NB4 (cell line): ENCODE results near the gene MYO6.

Experiments
- DNase-seq: peaks from one replicate; pipeline ENCODE4 v3.0.0; 2010; ENCODE audit warnings: low read depth
- H3K4me3 ChIP-seq: one replicate; pipeline ENCODE4 v1.5.1; 2011; ENCODE audit warnings: mild to moderate bottlenecking, low read depth, low read length, moderate library complexity
- MYC ChIP-seq: IDR thresholded peaks from 2 replicates; pipeline ENCODE4 v1.6.1; 2011; ENCODE audit warnings: low read depth, low read length
- POLR2A ChIP-seq: IDR thresholded peaks from 2 replicates; pipeline ENCODE4 v1.6.1; 2011; ENCODE audit warnings: mild to moderate bottlenecking; ENCODE audit not compliant: insufficient read length; ENCODE audit errors: extremely low read depth
- TF ChIP-seq, protein P1 (sequence below): IDR thresholded peaks from one replicate; pipeline ENCODE4 v1.5.1; 2012; ENCODE audit warnings: low read depth, low read length
- TF ChIP-seq, protein P2 (sequence below): IDR thresholded peaks from 2 replicates; pipeline ENCODE4 v1.6.1; 2011; ENCODE audit warnings: low read depth, low read length

Gene MYO6

DNA sequence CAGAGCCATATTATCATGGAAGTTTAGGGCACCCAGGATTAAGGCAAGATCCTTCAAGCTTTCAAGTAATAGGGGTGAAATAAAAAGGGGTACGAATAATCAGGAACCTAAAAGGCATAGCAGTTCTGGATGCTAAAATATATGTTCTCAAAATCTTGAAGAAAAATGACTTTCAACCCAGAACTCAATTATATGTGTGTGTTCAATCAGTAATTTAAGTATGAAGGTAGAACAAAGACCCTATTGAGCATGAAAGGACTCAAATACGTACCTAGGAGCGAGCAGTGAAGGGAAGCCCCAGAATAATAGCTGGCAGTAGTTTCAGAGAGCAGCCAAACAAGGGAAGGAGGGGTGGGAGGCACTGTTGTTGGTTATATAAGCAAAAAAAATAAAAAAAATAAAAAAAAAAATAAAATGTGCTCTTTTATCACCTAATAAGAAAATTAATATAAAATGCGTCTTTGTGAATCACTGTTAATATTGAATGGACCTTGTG is 45.4 kb downstream of the MYO6 start:
- TF ChIP-seq, protein P1, sequence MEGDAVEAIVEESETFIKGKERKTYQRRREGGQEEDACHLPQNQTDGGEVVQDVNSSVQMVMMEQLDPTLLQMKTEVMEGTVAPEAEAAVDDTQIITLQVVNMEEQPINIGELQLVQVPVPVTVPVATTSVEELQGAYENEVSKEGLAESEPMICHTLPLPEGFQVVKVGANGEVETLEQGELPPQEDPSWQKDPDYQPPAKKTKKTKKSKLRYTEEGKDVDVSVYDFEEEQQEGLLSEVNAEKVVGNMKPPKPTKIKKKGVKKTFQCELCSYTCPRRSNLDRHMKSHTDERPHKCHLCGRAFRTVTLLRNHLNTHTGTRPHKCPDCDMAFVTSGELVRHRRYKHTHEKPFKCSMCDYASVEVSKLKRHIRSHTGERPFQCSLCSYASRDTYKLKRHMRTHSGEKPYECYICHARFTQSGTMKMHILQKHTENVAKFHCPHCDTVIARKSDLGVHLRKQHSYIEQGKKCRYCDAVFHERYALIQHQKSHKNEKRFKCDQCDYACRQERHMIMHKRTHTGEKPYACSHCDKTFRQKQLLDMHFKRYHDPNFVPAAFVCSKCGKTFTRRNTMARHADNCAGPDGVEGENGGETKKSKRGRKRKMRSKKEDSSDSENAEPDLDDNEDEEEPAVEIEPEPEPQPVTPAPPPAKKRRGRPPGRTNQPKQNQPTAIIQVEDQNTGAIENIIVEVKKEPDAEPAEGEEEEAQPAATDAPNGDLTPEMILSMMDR = no peak
- TF ChIP-seq POLR2A (no peak), MYC (no peak)
- TF ChIP-seq, protein P2, sequence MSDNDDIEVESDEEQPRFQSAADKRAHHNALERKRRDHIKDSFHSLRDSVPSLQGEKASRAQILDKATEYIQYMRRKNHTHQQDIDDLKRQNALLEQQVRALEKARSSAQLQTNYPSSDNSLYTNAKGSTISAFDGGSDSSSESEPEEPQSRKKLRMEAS = no peak
- no peak for DNase-seq
- H3K4me3 ChIP-seq = no peak overlapping the region

DNA sequence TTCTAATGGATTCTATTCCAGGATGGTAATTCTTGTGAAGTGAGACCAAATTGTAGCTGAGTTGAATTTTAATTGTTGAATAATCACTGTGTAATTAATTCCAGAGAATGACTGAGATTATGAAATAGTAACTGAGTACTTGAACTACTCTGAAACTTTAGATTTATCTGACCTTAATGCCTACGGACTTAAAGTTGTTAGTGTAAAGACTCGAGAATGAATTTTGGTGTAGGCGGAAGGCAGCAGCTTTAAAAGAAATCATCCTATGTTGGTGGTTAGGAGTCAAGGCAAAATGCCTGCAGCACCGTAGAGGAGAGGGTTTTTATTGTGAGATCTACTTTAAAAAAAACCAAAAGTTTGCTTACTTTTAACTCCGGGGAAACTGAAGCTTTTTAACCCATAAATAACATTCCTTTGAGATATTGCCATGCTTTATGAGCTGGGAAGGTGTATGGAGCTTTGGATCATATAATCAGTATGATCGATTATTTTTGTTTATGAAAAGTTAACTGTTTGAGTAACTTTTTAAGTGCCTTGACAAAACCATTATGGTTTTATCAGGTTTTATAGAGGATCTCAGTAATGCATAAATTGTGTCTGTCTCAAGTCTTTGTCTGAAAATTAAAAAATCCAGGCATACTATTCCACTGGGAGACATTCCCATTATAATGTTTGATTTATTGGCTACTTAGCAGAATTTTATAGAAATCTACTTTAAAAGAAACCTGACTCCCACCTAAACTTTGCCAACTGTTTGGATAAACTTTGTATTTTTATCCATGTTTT is 46.1 kb downstream of the MYO6 start:
- TF ChIP-seq MYC = no peak
- TF ChIP-seq, protein P1 = no peak
- TF ChIP-seq, protein P2 = no peak
- no peak for TF ChIP-seq POLR2A
- H3K4me3 ChIP-seq = no peak overlapping the region
- DNase-seq = no peak

DNA sequence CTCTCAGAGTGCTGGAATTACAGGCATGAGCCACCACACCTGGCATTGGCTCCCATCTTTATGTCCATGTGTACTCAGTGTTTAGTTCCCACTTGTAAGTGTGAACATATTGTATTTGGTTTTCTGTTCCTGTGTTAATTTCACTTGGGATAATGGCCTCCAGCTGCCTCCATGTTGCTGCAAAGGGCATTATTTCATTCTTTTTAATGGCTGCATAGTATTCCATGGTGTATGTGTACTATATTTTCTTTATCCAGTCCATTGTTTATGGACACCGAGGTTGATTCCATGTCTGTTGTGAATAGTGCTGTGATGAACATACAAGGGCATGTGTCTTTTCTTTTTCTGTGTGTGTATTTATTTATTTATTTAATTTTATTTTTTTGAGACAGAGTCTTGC is 47.7 kb downstream of the MYO6 start:
- TF ChIP-seq, protein P2 = no peak
- TF ChIP-seq, protein P1 = no peak
- no peak for TF ChIP-seq MYC
- H3K4me3 ChIP-seq = no peak overlapping the region
- DNase-seq = no peak

DNA sequence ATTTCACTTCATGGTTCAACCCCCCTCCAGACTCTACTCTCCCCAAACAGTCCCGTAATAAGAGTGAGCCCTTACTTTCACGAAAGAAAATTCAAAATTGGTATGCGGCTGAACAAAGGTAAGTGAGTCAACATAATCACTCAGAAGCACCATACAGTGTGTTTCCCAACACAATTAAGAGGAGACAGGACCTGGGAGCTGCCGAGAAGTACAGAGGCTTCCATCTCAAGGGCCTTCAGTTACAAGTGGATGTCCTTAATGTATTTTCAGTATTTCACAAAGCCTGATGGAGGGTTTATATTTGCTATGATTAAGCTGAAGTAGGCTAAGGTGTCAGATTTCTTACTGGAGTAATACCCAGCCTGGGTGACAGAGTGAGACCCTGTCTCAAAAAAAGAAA is 51.1 kb downstream of the MYO6 start:
- TF ChIP-seq MYC = no peak
- TF ChIP-seq, protein P1 = no peak
- TF ChIP-seq, protein P2 = no peak
- no peak for TF ChIP-seq POLR2A
- no peak for DNase-seq
- H3K4me3 ChIP-seq = no peak overlapping the region

DNA sequence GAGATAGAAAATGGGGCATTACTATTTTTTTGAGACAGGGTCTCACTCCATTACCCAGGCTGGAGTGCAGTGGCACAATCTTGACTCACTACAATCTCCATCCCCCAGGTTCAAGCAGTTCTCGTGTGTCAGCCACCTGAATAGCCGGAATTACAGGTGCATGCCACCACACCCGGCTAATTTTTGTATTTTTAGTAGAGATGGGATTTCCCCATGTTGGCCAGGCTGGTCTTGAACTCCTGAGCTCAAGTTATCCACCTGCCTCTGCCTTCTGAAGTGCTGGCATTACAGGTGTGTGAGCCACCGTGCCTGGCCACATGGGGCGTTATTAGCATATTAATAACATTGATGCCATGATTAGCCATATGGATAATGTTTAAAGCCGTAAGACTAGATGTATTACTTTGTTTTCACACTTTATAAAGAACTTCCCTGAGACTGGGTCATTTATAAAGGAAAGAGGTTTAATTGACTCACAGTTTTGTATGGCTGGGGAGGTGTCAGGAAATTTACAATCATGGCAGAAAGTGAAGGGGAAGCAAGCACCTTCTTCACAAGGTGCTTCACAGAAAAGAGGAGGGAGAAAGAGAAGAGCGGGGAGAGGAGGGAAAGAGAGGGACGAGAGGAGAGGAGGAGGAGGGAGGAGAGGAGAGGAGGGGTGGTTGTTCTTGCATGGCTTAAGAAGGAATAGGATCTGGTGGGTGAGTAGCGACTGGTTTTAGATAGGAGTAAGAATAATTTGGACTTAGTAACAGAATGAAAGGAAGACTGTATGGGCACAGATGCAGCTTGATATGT is 51.9 kb downstream of the MYO6 start:
- no peak for DNase-seq
- H3K4me3 ChIP-seq = no peak overlapping the region
- TF ChIP-seq, protein P1 = no peak
- TF ChIP-seq, protein P2 = no peak
